GM23338 (cell line): Measurements from ENCODE around the gene PRKAB2. TPM values are rescaled to one million over a fixed set of nuclear protein-coding genes. Genes with fewer than 3 reads are reported as not detected.

Experiments used
- ATAC-seq: fragments of 200-7000 bp; cut with Tn5 transposase; 3 replicates; pipeline ENCODE4 v1.9.1; 2020
- DNase-seq: peaks from one replicate; pipeline ENCODE4 v3.0.0-alpha.2; 2015; ENCODE audit warnings: low spot score
- H2AFZ ChIP-seq: fragments of 200-600 bp; sonication (generic); 2 replicates; pipeline ENCODE4 v1.8.0; 2016; ENCODE audit warnings: antibody characterized with exemption, mild to moderate bottlenecking, moderate library complexity
- H3F3A ChIP-seq: fragments of 200-600 bp; sonication (generic); replicated peaks from 2 replicates; pipeline ENCODE4 v1.8.0; 2017; ENCODE audit warnings: antibody characterized with exemption, mixed run types, low read depth
- H3K27ac ChIP-seq: fragments of 200-600 bp; sonication (generic); 2 replicates; pipeline ENCODE4 v1.6.1; 2016; ENCODE audit warnings: low read depth
- H3K27me3 ChIP-seq: fragments of 200-600 bp; sonication (generic); 2 replicates; pipeline ENCODE4 v1.8.0; 2016; ENCODE audit warnings: mild to moderate bottlenecking, mixed run types, moderate library complexity; ENCODE audit not compliant: insufficient read depth
- H3K36me3 ChIP-seq: fragments of 200-600 bp; sonication (generic); 2 replicates; pipeline ENCODE4 v1.8.0; 2016; ENCODE audit warnings: mild to moderate bottlenecking; ENCODE audit not compliant: insufficient read depth
- H3K4me1 ChIP-seq: fragments of 200-600 bp; sonication (generic); 2 replicates; pipeline ENCODE4 v1.8.0; 2016; ENCODE audit warnings: mild to moderate bottlenecking, moderate library complexity; ENCODE audit not compliant: insufficient read depth
- H3K4me2 ChIP-seq: fragments of 200-600 bp; sonication (generic); 2 replicates; pipeline ENCODE4 v1.7.1; 2017; ENCODE audit warnings: mixed run types
- H3K4me3 ChIP-seq: fragments of 200-600 bp; sonication (generic); 2 replicates; pipeline ENCODE4 v1.6.1; 2016; ENCODE audit warnings: mixed run types
- H3K79me2 ChIP-seq: fragments of 200-600 bp; sonication (generic); replicated peaks from 2 replicates; pipeline ENCODE4 v1.8.0; 2017; ENCODE audit warnings: mild to moderate bottlenecking; ENCODE audit not compliant: insufficient read depth
- H3K9me2 ChIP-seq: fragments of 200-600 bp; sonication (generic); 2 replicates; pipeline ENCODE4 v1.8.0; 2017; ENCODE audit not compliant: insufficient read depth
- H4K20me1 ChIP-seq: fragments of 200-600 bp; sonication (generic); replicated peaks from 2 replicates; pipeline ENCODE4 v1.8.0; 2017; ENCODE audit warnings: mild to moderate bottlenecking; ENCODE audit not compliant: insufficient read depth
- H3K27ac Mint-ChIP-seq: 2 replicates; pipeline ENCODE4 v1.8.0; 2020; ENCODE audit warnings: inconsistent platforms, mild to moderate bottlenecking, moderate library complexity, mixed read lengths
- H3K27me3 Mint-ChIP-seq: 3 replicates; pipeline ENCODE4 v1.8.0; 2022; ENCODE audit warnings: low read depth, mild to moderate bottlenecking, moderate library complexity, mixed read lengths, inconsistent platforms; ENCODE audit not compliant: insufficient read depth, poor library complexity
- H3K36me3 Mint-ChIP-seq: 3 replicates; pipeline ENCODE4 v1.8.0; 2021; ENCODE audit warnings: low read depth, mild to moderate bottlenecking, inconsistent platforms, moderate library complexity, mixed read lengths
- H3K4me1 Mint-ChIP-seq: 3 replicates; pipeline ENCODE4 v1.8.0; 2020; ENCODE audit warnings: mild to moderate bottlenecking, inconsistent platforms, mixed read lengths
- H3K4me3 Mint-ChIP-seq: 3 replicates; pipeline ENCODE4 v1.8.0; 2021; ENCODE audit warnings: moderate library complexity, mild to moderate bottlenecking, inconsistent platforms, mixed read lengths
- H3K9me3 Mint-ChIP-seq: 3 replicates; pipeline ENCODE4 v1.8.0; 2020; ENCODE audit warnings: moderate library complexity, mild to moderate bottlenecking, inconsistent platforms, mixed read lengths
- EZH2 ChIP-seq: fragments of 200-600 bp; sonication (generic); IDR thresholded peaks from one replicate; pipeline ENCODE4 v1.8.0; 2017; ENCODE audit warnings: antibody characterized with exemption, mild to moderate bottlenecking, low read depth; ENCODE audit not compliant: unreplicated experiment
- EZH2phosphoT487 ChIP-seq: fragments of 200-600 bp; sonication (generic); IDR thresholded peaks from one replicate; pipeline ENCODE4 v1.8.1; 2018; ENCODE audit warnings: antibody characterized with exemption; ENCODE audit not compliant: unreplicated experiment
- JUNB ChIP-seq: IDR thresholded peaks from one replicate; pipeline ENCODE4 v1.6.1; 2016; ENCODE audit warnings: antibody characterized with exemption; ENCODE audit not compliant: unreplicated experiment
- NANOG ChIP-seq: IDR thresholded peaks from 2 replicates; pipeline ENCODE4 v1.6.1; 2016; ENCODE audit warnings: antibody characterized with exemption, borderline replicate concordance
- POLR2AphosphoS5 ChIP-seq: IDR thresholded peaks from 2 replicates; pipeline ENCODE4 v1.6.1; 2016; ENCODE audit warnings: antibody characterized with exemption, low read depth
- STAT1 ChIP-seq: IDR thresholded peaks from one replicate; pipeline ENCODE4 v1.6.1; 2016; ENCODE audit warnings: antibody characterized with exemption; ENCODE audit not compliant: unreplicated experiment
- ZNF331 ChIP-seq: fragments of 250-450 bp; sonication (Bioruptor Pico); IDR thresholded peaks from 2 replicates; pipeline ENCODE4 v1.5.0; 2020; ENCODE audit warnings: low read depth, mild to moderate bottlenecking, moderate library complexity
- polyA plus RNA-seq: library from polyadenylated mRNA; unstranded; fragments of >200 nt; fragmentation: Nextera tagmentation; extraction: Ambion mirVana; gene quantifications from 2 replicates; pipeline ENCODE4 v1.2.1, GENCODE V29; 2016
- total RNA-seq: library from RNA; depleted of rRNA; stranded (reverse); fragments of >200 nt; shearing (Covaris generic); gene quantifications from 2 replicates; pipeline ENCODE4 v1.2.3, GENCODE V29; 2014
- TF ChIP-seq, protein P1 (sequence below): fragments of 250-450 bp; sonication (Bioruptor Pico); IDR thresholded peaks from 2 replicates; pipeline ENCODE4 v1.5.0; 2020; ENCODE audit warnings: mild to moderate bottlenecking, moderate library complexity
- TF ChIP-seq, protein P2 (sequence below): IDR thresholded peaks from one replicate; pipeline ENCODE4 v1.6.1; 2018; ENCODE audit warnings: antibody characterized with exemption; ENCODE audit not compliant: unreplicated experiment
- TF ChIP-seq, protein P3 (sequence below): IDR thresholded peaks from 2 replicates; pipeline ENCODE4 v1.6.1; 2016; ENCODE audit warnings: antibody characterized with exemption
- TF ChIP-seq, protein P4 (sequence below), 2 experiments: fragments of 200-600 bp in 1 of 2; sonication (generic) in 1 of 2; conservative IDR thresholded peaks; 2 replicates each; pipeline versions ENCODE4 v1.5.1 to v1.6.1; 2016 to 2017; ENCODE audit warnings: antibody characterized with exemption in 2 of 2, low read depth in 2 of 2, mild to moderate bottlenecking in 2 of 2, moderate library complexity in 1 of 2

Gene PRKAB2
- total and polyA plus RNA-seq, 2 experiments from 2014 or later, result 15.9 to 32.2 TPM

DNA sequence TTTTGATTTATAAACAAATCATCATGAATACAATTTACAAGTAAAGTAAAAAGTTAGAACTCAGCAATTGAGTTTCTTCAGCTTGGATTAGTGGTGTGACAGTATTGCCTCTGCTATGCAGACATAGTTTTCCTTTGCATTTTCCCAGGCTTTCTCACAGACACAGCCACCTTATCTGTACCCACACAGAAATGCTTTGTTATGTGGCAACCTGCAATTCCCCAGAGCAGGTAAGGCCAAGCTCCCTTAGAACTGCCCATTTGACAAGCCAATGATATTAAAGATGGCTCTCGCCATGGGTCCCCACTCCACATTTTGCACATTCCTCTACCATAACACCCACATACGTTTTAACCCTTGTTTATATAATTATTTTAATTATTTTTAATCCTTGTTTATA lies 38.7 kb upstream of the PRKAB2 start:
- 0 out of 2 replicates have a peak, but pooled peaks cover under 1% of the 10 kb centered on the region for H3K9me2 ChIP-seq
- TF ChIP-seq EZH2phosphoT487 (no peak), STAT1 (no peak), NANOG (no peak), EZH2 (no peak), POLR2AphosphoS5 (no peak), JUNB (no peak), ZNF331 (CRISPR knock-in tag) (no peak)
- TF ChIP-seq, protein P1, sequence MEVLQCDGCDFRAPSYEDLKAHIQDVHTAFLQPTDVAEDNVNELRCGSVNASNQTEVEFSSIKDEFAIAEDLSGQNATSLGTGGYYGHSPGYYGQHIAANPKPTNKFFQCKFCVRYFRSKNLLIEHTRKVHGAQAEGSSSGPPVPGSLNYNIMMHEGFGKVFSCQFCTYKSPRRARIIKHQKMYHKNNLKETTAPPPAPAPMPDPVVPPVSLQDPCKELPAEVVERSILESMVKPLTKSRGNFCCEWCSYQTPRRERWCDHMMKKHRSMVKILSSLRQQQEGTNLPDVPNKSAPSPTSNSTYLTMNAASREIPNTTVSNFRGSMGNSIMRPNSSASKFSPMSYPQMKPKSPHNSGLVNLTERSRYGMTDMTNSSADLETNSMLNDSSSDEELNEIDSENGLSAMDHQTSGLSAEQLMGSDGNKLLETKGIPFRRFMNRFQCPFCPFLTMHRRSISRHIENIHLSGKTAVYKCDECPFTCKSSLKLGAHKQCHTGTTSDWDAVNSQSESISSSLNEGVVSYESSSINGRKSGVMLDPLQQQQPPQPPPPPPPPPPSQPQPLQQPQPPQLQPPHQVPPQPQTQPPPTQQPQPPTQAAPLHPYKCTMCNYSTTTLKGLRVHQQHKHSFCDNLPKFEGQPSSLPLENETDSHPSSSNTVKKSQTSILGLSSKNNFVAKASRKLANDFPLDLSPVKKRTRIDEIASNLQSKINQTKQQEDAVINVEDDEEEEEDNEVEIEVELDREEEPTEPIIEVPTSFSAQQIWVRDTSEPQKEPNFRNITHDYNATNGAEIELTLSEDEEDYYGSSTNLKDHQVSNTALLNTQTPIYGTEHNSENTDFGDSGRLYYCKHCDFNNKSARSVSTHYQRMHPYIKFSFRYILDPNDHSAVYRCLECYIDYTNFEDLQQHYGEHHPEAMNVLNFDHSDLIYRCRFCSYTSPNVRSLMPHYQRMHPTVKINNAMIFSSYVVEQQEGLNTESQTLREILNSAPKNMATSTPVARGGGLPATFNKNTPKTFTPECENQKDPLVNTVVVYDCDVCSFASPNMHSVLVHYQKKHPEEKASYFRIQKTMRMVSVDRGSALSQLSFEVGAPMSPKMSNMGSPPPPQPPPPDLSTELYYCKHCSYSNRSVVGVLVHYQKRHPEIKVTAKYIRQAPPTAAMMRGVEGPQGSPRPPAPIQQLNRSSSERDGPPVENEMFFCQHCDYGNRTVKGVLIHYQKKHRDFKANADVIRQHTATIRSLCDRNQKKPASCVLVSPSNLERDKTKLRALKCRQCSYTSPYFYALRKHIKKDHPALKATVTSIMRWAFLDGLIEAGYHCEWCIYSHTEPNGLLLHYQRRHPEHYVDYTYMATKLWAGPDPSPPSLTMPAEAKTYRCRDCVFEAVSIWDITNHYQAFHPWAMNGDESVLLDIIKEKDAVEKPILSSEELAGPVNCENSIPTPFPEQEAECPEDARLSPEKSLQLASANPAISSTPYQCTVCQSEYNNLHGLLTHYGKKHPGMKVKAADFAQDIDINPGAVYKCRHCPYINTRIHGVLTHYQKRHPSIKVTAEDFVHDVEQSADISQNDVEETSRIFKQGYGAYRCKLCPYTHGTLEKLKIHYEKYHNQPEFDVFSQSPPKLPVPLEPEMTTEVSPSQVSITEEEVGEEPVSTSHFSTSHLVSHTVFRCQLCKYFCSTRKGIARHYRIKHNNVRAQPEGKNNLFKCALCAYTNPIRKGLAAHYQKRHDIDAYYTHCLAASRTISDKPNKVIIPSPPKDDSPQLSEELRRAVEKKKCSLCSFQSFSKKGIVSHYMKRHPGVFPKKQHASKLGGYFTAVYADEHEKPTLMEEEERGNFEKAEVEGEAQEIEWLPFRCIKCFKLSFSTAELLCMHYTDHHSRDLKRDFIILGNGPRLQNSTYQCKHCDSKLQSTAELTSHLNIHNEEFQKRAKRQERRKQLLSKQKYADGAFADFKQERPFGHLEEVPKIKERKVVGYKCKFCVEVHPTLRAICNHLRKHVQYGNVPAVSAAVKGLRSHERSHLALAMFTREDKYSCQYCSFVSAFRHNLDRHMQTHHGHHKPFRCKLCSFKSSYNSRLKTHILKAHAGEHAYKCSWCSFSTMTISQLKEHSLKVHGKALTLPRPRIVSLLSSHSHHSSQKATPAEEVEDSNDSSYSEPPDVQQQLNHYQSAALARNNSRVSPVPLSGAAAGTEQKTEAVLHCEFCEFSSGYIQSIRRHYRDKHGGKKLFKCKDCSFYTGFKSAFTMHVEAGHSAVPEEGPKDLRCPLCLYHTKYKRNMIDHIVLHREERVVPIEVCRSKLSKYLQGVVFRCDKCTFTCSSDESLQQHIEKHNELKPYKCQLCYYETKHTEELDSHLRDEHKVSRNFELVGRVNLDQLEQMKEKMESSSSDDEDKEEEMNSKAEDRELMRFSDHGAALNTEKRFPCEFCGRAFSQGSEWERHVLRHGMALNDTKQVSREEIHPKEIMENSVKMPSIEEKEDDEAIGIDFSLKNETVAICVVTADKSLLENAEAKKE (CRISPR knock-in tag), result no peak
- TF ChIP-seq, protein P2, sequence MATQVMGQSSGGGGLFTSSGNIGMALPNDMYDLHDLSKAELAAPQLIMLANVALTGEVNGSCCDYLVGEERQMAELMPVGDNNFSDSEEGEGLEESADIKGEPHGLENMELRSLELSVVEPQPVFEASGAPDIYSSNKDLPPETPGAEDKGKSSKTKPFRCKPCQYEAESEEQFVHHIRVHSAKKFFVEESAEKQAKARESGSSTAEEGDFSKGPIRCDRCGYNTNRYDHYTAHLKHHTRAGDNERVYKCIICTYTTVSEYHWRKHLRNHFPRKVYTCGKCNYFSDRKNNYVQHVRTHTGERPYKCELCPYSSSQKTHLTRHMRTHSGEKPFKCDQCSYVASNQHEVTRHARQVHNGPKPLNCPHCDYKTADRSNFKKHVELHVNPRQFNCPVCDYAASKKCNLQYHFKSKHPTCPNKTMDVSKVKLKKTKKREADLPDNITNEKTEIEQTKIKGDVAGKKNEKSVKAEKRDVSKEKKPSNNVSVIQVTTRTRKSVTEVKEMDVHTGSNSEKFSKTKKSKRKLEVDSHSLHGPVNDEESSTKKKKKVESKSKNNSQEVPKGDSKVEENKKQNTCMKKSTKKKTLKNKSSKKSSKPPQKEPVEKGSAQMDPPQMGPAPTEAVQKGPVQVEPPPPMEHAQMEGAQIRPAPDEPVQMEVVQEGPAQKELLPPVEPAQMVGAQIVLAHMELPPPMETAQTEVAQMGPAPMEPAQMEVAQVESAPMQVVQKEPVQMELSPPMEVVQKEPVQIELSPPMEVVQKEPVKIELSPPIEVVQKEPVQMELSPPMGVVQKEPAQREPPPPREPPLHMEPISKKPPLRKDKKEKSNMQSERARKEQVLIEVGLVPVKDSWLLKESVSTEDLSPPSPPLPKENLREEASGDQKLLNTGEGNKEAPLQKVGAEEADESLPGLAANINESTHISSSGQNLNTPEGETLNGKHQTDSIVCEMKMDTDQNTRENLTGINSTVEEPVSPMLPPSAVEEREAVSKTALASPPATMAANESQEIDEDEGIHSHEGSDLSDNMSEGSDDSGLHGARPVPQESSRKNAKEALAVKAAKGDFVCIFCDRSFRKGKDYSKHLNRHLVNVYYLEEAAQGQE, result no peak
- TF ChIP-seq, protein P3, sequence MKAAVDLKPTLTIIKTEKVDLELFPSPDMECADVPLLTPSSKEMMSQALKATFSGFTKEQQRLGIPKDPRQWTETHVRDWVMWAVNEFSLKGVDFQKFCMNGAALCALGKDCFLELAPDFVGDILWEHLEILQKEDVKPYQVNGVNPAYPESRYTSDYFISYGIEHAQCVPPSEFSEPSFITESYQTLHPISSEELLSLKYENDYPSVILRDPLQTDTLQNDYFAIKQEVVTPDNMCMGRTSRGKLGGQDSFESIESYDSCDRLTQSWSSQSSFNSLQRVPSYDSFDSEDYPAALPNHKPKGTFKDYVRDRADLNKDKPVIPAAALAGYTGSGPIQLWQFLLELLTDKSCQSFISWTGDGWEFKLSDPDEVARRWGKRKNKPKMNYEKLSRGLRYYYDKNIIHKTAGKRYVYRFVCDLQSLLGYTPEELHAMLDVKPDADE, result no peak
- TF ChIP-seq, protein P4, sequence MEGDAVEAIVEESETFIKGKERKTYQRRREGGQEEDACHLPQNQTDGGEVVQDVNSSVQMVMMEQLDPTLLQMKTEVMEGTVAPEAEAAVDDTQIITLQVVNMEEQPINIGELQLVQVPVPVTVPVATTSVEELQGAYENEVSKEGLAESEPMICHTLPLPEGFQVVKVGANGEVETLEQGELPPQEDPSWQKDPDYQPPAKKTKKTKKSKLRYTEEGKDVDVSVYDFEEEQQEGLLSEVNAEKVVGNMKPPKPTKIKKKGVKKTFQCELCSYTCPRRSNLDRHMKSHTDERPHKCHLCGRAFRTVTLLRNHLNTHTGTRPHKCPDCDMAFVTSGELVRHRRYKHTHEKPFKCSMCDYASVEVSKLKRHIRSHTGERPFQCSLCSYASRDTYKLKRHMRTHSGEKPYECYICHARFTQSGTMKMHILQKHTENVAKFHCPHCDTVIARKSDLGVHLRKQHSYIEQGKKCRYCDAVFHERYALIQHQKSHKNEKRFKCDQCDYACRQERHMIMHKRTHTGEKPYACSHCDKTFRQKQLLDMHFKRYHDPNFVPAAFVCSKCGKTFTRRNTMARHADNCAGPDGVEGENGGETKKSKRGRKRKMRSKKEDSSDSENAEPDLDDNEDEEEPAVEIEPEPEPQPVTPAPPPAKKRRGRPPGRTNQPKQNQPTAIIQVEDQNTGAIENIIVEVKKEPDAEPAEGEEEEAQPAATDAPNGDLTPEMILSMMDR (conservative IDR thresholded peaks at IDR 0.05; ENCODE audit: low read depth in 2 of 2), result no peak
- no peaks in the 10 kb centered on the region for H3K36me3 ChIP-seq
- H3K9me3 Mint-ChIP-seq, result no peaks in the 10 kb centered on the region
- no peak overlapping the region for H3K4me3 ChIP-seq
- H3K4me1 Mint-ChIP-seq, result no peaks in the 10 kb centered on the region
- no peaks in the 10 kb centered on the region for H3K36me3 Mint-ChIP-seq
- no peaks in the 10 kb centered on the region for H3F3A ChIP-seq
- no peaks in the 10 kb centered on the region for H3K79me2 ChIP-seq
- no peaks in the 10 kb centered on the region for H4K20me1 ChIP-seq
- H3K27me3 ChIP-seq, result no peaks in the 10 kb centered on the region
- H3K4me1 ChIP-seq, result no peaks in the 10 kb centered on the region
- no peak overlapping the region for H3K4me2 ChIP-seq
- H2AFZ ChIP-seq, result no peak overlapping the region
- no peak overlapping the region for H3K4me3 Mint-ChIP-seq
- DNase-seq, result no peak
- no peak overlapping the region for H3K27ac ChIP-seq
- ATAC-seq, result no peak
- peaks cover 1% of the 10 kb centered on the region for H3K27me3 Mint-ChIP-seq
- H3K27ac Mint-ChIP-seq, result no peak overlapping the region
